Panc1 (cell line): Measurements from ENCODE around the gene FAM53B.

ENCODE experiments used
- CTCF ChIP-seq: fragments of 450-650 bp; IDR thresholded peaks from 2 replicates; pipeline ENCODE4 v1.5.1; 2017; ENCODE audit warnings: mild to moderate bottlenecking
- POLR2AphosphoS5 ChIP-seq: IDR thresholded peaks from 2 replicates; pipeline ENCODE4 v1.6.1; 2012; ENCODE audit warnings: mild to moderate bottlenecking, low read depth, low read length, moderate library complexity
- REST ChIP-seq, 2 experiments: IDR thresholded peaks; 2 replicates each; pipeline ENCODE4 v1.6.1; 2011 to 2012; ENCODE audit warnings: low read depth in 2 of 2, control low read depth in 1 of 2, low read length in 1 of 2, mild to moderate bottlenecking in 1 of 2, moderate library complexity in 1 of 2; ENCODE audit not compliant: insufficient read depth in 1 of 2
- SIN3A ChIP-seq: IDR thresholded peaks from 2 replicates; pipeline ENCODE4 v1.6.1; 2012; ENCODE audit warnings: low read depth, mild to moderate bottlenecking, low read length, moderate library complexity, borderline replicate concordance; ENCODE audit not compliant: insufficient read depth
- TCF7L2 ChIP-seq: IDR thresholded peaks from 2 replicates; pipeline ENCODE4 v1.6.1; 2011; ENCODE audit warnings: mild to moderate bottlenecking, low read depth, low read length, inconsistent platforms

- TF ChIP-seq CTCF: no peak
- TF ChIP-seq REST (IDR thresholded peaks at IDR 0.05; ENCODE audit: insufficient read depth in 1 of 2, low read depth in 2 of 2, low read length in 1 of 2): no peak
- no peak for TF ChIP-seq SIN3A
- TF ChIP-seq POLR2AphosphoS5: no peak
- TF ChIP-seq TCF7L2: no peak
These were observed 131.3 kb downstream of the FAM53B start for GRCh38 chr10:124612611-124613498.
